Left kidney (tissue), 2 donors: Measurements from ENCODE around the gene RGL3. TPM values are rescaled to one million over a fixed set of nuclear protein-coding genes. Genes with fewer than 3 reads are reported as not detected.
"Not testable (repeated sequence)": the region's sequence is repeated elsewhere in the genome, so short reads cannot be mapped to it uniquely, and the experiment has no call there.

ENCODE experiments used
- DNase-seq: peaks from one replicate; pipeline ENCODE4 v3.0.0-alpha.2; 2013
- polyA plus RNA-seq: library from polyadenylated mRNA; unstranded; fragments of 120-200 nt; gene quantifications from one replicate; pipeline ENCODE4 v1.2.1, GENCODE V29; 2013; ENCODE audit not compliant: insufficient read length

Gene RGL3
- polyA plus RNA-seq, 1 donor = 99.4 TPM

GRCh38 chr19:11421371-11422098 lies 2.4 kb upstream of the RGL3 start:
- no peak for DNase-seq

GRCh38 chr19:11420429-11421370 lies 1.6 kb upstream of the RGL3 start:
- DNase-seq = peak; percentile 48

- no peak for DNase-seq
Observed at GRCh38 chr19:11418094-11418548, 993 bp downstream of the RGL3 start.

- DNase-seq = no peak
Observed at GRCh38 chr19:11416346-11417052, 2.6 kb downstream of the RGL3 start.

GRCh38 chr19:11414544-11414943 lies 4.6 kb downstream of the RGL3 start:
- no peak for DNase-seq

- no peak for DNase-seq
Observed at GRCh38 chr19:11410682-11411081, 8.4 kb downstream of the RGL3 start.

GRCh38 chr19:11408591-11408990 lies 10.5 kb downstream of the RGL3 start:
- DNase-seq = no peak

- DNase-seq = not testable (repeated sequence)
Observed at GRCh38 chr19:11406703-11407236, 12.3 kb downstream of the RGL3 start.

GRCh38 chr19:11405846-11406643 lies 13.1 kb downstream of the RGL3 start:
- no peak for DNase-seq

- no peak for DNase-seq
Observed at GRCh38 chr19:11404588-11405222, 14.4 kb downstream of the RGL3 start.

GRCh38 chr19:11401808-11402543 lies 17.1 kb downstream of the RGL3 start:
- DNase-seq = no peak

- DNase-seq = no peak
Observed at GRCh38 chr19:11400798-11401197, 18.3 kb downstream of the RGL3 start.

GRCh38 chr19:11399667-11400066 lies 19.4 kb downstream of the RGL3 start:
- DNase-seq = no peak

GRCh38 chr19:11397089-11397610 lies 22.0 kb downstream of the RGL3 start:
- no peak for DNase-seq

GRCh38 chr19:11390933-11391680 lies 28.0 kb downstream of the RGL3 start:
- DNase-seq = no peak

GRCh38 chr19:11390359-11390758 lies 28.8 kb downstream of the RGL3 start:
- no peak for DNase-seq

- DNase-seq = no peak
Observed at GRCh38 chr19:11387162-11388034, 31.7 kb downstream of the RGL3 start.

GRCh38 chr19:11384778-11385129 lies 34.4 kb downstream of the RGL3 start:
- no peak for DNase-seq
